ENCODE data around the gene TH.

TH gene

DNA sequence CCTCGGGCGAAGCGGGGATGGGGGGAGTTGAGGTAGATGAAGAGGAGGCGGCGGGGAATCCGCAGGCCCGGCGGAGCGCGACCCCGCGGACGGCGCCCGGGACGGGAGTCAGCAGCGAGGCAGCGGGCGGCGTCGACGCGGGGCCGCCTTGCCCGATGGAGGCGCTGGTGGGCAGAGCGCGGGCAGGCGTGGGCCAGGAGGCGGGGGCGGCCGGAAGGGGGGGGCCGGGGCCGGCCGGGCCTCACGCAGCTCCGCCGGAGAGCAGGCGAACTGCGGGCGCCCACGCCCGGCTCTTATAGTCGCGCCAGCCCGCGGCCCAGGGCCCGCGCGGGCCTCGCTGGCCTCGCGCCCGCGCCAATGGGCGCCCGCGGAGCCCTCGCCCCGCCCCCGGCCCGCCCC, 32.5 kb downstream of the TH start, which contains the start of gene IGF2:
Gene IGF2, minus strand, starts transcription at position 267 of the 399 bp plus-strand sequence. CDS start 3,866 bp downstream, outside the sequence.
- DNase-seq: no peak

DNA sequence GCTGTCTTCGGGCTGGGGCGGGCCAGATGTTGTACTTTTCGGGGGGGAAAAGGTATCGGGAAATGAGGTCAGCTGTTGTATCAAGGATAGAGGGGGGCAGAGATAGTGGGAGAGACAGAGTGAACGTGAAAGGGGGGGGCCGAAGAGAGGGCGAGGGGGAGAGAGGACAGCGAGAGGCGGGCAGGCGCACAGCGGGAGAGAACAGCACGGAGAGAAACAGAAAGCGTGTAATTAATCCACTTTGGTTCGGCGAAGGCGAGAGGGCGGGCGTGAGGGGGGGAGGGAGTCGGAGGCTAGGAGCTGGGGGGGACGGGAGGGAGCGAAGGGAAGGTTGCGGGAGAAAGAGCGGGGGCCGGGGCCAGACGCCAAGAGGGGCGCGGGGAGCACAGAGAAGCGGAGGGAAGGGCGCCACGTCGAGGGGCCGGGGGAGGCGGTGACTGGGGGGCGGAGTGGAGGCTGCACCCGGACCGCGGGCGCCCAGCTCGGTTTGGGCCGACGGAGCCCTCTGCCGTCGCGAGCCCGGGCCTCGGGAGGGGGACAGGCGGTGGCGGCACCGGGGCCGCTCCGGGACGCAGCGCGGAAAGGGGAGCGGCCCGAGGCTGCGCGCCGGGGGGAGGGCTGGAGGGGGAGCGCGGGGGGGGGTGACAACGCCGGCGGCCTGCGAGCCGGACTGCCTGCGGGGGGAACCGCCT, 33.0 kb downstream of the TH start:
- DNase-seq: no peak

DNA sequence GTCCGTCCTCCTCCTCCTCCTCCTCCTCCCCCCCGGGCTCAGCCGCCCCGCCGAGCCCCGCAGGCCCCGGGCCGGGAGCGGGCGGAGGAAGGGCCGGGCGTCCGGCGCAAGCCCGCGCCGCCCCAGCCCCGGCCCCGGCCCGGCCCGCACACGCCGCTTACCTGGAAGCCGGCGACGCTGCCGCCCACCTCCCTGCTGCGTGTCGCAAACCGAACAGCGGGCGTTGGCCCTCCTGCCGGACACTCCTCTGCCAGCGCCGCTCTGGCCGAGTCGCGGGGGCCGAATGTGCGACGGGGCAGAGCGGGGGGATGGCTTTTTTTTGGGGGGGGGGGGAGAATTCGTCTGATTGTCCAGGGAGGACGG, 33.6 kb downstream of the TH start:
- no peak for DNase-seq

DNA sequence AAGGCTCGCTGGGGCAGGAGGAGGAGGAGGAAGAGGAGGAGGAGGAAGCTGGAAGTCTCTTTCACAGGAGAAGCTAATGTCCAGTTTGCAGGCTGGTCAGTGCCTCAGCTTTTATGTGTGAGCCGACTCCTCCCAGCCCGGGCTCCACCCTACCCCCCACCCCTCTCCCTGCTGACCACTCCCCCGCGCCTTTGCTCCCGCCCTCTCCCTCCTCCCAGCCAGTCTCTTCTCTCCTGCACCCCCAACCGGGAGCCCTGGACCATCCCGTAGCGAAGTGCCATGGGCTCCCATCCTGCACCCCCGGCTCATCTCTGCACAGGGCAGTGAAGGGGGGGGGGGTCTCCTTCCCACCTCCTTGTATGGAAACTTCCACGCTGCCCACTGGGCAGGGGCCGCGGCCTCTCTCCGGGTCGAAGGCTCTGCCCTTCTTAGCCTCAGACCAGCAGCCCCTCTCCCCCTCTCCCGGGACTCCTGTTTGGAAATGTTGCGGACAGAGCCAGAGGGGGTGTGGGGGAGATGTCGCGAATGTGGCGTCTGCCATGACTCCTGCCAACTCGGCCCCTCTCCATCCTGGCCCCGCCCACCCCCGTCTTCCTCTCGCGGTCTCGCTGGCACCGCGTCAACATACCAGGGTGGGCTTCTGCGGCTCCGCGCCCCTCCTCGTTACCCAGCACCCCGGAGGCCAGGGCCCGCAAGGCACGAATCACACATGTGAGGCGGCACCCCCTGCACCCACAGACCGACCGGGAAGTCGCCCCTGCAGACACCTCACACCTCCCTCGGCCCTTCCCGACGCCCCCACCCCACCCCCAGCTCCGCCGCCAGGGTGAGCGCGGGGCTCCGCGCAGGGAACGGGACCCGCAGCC, 34.2 kb downstream of the TH start:
- no peak for DNase-seq

DNA sequence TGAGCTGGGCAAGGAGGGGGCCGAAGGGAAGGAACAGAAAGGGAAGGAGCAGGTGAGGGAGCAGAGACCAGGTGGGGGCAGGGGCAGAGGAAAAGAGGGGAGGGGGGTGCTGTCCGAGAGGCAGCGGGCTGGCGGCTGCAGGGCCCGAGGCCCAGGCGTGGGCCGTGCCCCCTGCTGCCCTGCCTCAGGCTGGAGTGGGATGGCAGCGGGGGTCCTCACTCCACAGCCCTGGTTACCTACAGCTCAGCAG, 34.7 kb downstream of the TH start:
- DNase-seq: no peak

DNA sequence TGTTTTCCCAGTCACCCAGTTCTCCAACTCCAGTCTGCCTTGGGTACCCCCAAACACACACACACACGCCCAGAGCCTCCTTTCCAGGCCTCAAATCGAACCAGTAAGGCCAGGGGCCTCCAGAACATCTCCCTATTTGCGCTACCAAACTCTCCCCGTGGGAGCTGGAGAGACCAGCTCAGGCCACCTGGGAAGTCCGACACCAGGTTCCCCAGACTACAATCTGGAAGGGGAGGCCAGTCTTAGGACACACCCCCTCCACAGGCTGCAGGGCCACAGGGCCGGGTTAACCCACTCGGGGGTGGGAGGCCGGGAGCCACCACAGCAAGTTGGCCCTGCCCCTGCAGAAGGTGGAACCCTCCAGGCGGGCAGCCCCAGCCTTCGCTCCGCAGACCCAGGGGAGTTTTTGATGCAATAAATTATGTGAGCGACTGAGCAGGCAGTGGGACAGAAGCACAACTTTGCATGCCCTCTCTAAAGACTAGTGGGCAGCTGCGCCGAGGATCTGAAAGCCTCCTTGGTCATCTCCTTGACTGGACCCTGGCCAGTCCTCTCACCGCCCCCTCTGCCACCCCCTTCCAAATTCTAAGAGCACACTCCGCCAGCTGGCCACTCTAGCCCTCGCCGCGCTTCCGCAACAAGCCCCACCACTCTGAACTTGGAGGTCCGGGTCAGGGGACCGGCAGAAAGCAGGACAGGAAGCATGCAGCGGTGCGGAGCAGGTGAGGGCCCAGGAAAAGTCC, 35.2 kb downstream of the TH start:
- no peak for DNase-seq

DNA sequence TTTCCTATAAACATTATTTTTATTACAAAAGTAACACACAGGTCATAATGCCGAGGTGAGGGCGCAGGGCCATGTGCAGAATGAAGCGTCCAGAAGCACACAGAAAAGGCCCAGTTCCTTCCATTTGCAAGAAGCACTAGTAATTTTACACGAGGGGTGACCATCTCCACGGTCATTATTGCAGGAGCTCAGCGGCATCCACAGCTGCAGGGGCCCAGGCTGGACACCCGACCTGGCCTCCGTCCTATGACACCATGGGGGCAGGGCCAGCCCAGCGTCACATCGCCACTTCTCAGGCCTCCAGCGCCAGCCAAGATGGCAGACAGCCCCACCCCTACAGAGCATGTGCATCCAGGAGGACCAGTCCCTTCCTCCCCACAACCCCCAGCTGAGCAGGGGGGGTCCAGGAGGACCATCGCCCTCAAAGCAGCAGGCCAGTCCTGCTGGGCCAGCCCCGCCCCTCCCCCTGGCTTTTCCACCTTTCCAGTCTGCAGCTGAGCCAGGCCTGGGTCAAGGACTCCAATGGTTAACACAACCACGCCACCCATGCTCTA, 35.9 kb downstream of the TH start:
- no peak for DNase-seq

DNA sequence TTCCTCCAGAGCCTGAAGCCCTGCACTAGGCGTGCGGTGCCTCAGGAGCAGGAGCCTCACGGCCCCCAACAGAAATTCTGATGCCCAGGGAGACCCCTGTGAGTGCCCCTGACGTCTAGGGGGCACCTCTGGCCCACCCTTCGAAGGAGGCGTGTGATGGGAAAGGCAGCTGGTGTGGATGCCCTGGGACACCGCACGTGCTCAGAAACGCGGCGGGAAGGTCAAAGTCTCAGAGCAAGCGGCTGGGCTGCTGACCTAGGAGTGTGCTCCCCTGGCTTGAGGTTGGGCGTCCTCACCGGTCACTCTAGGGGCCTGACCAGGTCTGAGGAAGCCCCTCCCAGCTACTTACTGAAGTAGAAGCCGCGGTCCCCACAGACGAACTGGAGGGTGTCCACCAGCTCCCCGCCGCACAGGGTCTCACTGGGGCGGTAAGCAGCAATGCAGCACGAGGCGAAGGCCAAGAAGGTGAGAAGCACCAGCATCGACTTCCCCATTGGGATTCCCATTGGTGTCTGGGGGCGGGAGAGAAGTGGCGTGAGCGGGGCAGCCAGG, 36.5 kb downstream of the TH start:
- DNase-seq: no peak

DNA sequence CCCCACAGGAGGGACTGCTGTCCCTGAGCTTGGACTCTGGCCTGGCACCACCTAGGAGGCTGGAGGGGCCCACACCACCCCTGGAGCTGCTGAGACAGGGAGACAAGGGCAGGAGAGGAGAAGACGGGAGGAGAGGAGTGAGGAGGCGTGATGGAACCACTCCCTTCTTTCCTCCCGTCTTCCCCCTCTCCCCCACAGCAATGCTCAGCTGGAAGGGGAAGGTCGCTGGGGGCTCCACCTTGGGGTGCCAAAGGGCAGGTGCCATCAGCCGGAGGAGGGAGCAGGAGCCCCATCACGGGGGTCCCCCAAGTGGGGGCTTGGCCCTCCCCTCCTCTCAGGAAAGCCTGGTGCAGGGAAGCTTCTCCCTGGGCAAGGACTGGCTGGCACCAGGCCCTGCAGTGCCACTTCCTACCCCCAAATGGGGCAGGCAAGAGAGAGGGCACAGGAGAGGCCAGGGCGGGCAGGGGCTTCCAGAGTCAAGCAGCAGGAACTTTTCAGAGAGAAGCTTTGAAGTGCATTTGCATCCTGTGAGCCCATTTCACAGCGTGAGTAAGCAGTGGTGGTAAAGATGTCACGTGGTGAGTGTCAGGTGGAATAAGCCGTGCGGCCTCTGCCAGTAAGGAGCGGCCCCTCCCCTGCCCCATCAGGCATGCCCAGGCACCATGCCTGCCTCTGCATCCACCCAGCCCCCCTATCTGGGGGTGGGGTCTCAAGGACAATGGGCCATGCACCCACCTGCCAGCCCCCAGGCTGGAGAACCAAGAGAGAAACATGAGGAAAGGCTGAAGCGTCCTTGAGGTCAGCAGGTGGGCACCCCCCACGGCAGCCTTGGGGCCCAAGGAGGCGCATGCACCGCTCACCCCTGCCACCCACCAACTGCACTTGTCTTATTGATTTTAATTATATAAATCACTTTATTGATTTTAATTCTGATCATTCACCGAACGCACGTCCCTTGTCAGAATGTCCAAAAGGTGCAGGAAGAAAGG, 37.3 kb downstream of the TH start:
- no peak for DNase-seq

DNA sequence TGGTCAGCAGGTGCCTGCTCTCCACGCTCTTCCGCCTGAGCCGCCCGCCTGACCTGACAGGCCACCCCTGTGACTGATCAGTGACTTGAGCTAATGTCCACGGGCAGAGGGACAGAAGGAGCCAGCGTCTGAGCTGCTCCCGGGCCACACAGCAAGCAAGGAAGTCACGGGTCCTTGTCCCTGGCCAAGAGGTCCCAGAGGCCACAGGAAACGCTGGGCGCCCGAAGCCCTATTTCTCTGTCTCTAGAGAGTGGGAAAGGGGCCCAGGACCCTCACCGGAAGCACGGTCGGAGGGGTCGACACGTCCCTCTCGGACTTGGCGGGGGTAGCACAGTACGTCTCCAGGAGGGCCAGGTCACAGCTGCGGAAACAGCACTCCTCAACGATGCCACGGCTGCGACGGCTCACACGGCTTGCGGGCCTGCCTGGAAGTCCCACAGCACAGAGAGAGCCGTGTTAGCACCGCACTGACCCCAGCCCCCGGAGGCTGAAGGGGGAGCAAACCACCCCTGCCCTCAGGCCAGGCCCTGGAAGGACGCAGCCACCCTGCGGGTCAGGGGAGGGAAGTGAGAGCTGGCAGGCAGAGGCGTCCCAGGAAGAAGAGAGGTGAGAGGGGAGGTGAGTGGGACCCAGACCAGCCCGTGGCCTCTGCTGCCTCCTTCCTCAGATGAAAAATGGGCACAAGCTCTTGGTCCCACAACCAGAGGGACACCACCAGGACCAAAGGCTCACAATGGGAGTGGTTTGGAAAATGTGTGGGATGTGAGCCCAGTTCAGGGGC, 38.2 kb downstream of the TH start:
- DNase-seq: no peak

DNA sequence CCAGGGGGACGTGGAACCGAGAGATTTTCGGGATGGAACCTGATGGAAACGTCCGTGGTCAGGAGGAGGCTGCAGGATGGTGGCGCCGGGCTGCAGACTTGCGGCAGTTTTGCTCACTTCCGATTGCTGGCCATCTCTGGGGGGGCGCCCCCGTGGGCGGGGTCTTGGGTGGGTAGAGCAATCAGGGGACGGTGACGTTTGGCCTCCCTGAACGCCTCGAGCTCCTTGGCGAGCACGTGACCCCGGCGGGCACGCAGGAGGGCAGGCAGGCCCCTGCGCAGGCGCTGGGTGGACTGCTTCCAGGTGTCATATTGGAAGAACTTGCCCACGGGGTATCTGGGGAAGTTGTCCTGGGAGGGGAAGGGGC, 38.8 kb downstream of the TH start:
- DNase-seq: no peak

DNA sequence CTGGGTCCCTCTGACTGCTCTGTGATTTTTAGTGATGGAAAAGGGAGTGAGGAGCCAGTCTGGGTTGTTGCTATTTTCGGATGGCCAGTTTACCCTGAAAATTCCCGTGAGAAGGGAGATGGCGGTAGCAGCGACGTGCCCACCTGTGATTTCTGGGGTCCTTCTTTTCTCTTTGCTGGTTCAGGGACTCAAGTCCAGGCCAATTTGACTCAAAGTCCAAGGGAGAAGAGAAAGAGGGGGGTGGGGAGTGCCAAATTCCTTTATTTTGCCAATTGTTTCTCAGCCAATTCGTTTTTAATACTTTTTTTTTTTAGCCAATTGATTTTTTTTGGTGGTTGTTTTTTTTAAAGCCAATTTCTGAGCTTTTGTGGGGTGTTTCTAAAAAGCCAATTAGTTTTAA, 39.4 kb downstream of the TH start:
- no peak for DNase-seq

DNA sequence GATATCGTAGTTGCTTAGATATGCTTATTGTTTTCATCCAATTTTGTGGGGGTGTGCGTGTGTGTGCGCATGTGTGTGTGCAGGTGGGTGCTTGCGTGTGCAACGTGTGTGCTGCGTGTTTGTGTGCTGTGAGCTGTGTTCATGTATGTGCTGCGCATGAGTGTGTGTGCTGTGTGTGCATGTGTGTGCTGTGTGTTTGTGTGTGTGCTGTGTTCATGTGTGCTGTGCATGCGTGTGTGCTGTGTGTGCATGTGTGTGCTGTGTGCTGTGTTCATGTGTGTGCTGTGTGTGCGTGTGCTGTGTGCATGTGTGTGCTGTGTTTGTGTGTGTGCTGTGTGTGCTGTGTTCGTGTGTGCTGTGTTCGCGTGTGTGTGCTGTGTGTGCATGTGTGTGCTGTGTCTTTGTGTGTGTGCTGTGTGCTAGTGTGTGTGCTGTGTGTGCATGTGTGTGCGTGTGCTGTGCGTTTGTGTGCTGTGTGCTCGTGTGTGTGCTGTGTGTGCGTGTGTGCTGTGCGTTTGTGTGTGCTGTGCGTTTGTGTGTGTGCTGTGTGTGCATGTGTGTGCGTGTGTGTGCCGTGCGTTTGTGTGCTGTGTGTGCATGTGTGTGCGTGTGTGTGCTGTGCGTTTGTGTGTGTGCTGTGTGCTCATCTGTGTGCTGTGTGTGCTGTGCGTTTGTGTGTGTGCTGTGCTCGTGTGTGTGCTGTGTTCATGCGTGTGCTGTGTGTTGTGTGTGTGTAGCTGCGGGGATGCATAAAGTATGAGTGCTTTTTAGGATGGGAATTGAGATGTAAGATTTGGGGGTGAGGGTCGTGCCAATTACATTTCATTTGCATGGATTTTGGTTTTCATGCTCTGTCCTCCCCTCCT, 40.0 kb downstream of the TH start:
- no peak for DNase-seq

DNA sequence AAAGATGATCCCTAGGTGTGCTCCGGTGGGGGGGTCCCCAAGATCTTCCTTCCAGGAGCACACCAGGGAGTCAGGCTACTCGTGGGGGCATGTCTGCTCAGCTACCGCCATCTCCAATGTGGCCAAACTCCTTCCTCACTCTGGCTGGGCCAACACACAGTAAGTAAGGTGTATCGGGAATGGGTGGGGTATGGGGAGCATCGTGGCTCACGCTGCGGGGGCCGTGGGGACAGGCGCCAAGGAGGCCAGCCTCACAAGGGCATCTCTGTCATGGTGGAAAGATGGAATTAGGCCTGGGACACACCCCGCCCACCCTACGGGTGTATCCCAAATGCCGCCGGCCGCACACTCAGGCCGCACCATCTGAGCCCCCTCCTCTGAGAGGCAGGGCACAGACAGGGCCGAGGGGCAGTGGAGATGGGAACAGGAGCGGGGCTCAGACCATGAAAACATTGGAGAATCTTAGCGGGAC, 40.7 kb downstream of the TH start:
- DNase-seq: no peak

DNA sequence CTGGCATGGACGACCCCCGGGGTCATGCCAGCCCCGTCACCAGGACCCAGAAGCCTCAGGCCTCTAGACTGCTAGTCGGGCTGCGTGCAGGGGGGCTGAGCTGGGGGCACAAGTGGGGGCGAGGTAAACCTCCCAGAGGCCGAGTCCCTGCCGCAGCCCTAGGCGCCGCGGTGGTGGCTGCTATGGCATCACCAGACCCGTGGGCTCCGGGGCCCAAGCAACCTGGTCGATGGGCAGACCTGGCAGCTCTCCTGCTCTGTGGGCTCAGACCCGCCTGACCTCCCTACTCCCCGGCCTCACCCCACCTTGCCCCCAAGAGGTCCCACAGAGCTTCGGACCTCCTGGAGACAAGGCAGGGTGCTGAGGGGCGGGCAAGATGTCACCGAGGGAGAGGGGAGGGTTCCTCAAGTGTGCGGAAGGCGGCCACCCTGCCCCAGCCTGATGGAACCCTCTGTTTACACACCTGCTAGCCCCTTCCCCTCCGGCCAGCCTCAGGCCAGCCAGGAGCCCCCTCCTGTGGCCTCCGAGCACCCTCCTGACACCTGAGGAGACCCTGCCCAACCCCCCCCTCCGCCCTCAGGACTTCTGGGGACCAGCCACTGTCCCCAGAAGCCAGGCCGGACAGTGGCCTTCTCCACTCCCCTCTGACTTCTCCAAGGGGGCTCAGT, 41.8 kb downstream of the TH start:
- no peak for DNase-seq

DNA sequence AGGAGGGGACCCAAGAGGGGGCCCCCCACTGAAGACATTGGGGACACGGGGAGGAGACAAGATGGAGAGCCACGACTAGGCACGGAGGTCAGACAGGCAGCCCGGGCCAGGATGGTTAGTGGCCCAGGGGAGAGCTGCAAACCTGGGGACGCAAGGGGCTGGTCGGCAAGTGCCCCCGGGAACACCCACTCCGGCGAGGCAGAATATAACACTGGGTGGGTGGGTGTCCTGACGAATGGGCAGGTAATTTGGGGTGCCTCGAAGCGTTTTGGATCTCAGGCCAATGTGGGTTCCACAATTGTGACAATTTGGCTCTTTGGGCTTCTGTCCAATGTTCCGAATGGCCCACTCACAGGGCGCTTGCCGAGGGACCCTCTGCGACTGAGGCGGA, 42.3 kb downstream of the TH start:
- DNase-seq: no peak

DNA sequence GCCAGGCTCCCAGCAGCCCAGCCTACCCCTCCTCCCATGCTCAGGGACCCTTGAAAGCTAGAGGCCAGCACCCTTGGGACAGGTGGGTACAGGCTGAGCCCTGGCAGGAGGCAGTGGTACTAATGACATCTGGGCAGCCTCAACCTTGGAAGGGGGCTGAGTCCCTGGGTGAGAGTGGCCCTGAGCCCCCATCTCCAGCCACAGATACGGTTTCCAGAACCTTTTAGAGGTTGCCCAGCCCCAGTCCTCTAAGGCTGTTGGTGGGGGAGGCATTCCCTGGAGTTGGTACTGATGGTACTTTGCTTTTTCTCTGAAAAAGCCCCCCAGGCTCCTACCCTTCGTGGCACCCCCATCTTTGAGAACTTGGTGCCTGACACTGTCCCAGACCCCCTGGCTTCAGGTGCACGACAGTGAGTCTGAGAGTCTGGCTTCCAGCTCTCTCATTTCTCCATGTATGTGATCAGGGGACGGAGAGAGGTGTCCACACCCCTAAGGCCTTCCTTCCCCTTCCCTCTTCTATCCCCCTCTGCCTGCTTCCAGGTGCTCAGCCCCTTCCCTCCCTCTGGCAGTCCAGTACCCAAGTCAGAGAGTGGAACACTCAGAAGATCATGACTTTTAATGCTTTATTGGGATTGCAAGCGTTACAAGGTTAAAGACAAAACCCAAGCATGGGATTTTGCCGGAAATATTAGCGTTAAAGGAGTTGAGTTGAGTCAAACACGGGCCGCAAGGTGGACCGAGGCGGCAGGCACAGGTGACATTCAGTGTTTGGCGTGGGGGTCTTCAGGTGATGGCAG, 42.9 kb downstream of the TH start:
- no peak for DNase-seq

DNA sequence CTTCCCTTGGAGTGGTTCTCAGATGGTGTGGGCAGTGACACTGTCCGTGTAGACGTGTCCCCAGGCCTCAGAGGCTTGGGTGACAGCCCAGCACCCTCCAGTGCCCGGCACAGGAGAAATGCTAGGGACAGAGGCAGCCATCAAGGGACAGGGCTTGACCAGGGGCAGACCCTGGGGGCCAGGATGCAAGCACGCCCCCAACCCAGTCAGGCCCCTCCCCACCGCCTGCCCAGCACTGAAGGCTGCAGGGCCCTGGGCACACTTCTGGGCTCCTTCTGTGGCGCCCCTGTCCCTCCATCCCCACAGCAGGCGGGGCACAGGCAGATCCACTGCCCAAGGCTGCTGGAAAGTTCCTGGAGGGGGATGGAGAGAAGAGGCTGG, 43.5 kb downstream of the TH start:
- DNase-seq: no peak

Measured in NCI-H345 (cell line).